MM.1S (cell line): ENCODE measurements around the gene MYMX.

Experiments
- DNase-seq: peaks from one replicate; pipeline ENCODE4 v3.0.0-alpha.2; 2015
- H2AFZ ChIP-seq: fragments of 300-600 bp; sonication (generic); 2 replicates; pipeline ENCODE4 v1.6.0; 2016; ENCODE audit warnings: antibody characterized with exemption, low read length
- H3F3A ChIP-seq: fragments of 300-600 bp; sonication (generic); 2 replicates; pipeline ENCODE4 v1.6.1; 2016; ENCODE audit warnings: mild to moderate bottlenecking, antibody characterized with exemption, low read length, moderate library complexity, mixed read lengths; ENCODE audit not compliant: insufficient read depth
- H3K27ac ChIP-seq: fragments of 300-600 bp; sonication (generic); 2 replicates; pipeline ENCODE4 v1.5.1; 2016; ENCODE audit warnings: mild to moderate bottlenecking, low read length
- H3K27me3 ChIP-seq: fragments of 300-600 bp; sonication (generic); replicated peaks from 2 replicates; pipeline ENCODE4 v1.6.0; 2016; ENCODE audit warnings: low read length; ENCODE audit not compliant: insufficient read depth
- H3K36me3 ChIP-seq: fragments of 300-600 bp; sonication (generic); replicated peaks from 2 replicates; pipeline ENCODE4 v1.6.1; 2016; ENCODE audit warnings: mild to moderate bottlenecking, low read length, mixed read lengths; ENCODE audit not compliant: insufficient read depth
- H3K4me1 ChIP-seq: fragments of 300-600 bp; sonication (generic); 2 replicates; pipeline ENCODE4 v1.6.1; 2016; ENCODE audit warnings: low read length, mixed read lengths
- H3K4me2 ChIP-seq: fragments of 300-600 bp; sonication (generic); 2 replicates; pipeline ENCODE4 v1.6.0; 2016; ENCODE audit warnings: low read depth, low read length
- H3K4me3 ChIP-seq: fragments of 300-600 bp; sonication (generic); 2 replicates; pipeline ENCODE4 v1.5.1; 2016; ENCODE audit warnings: low read length, mixed read lengths
- H3K79me2 ChIP-seq: fragments of 300-600 bp; sonication (generic); 2 replicates; pipeline ENCODE4 v1.6.1; 2016; ENCODE audit warnings: mixed run types, low read length, mixed read lengths
- H3K9ac ChIP-seq: fragments of 300-600 bp; sonication (generic); 2 replicates; pipeline ENCODE4 v1.6.1; 2016; ENCODE audit warnings: low read length, mixed read lengths
- H3K9me2 ChIP-seq: fragments of 300-600 bp; sonication (generic); replicated peaks from 2 replicates; pipeline ENCODE4 v1.6.1; 2016; ENCODE audit warnings: mild to moderate bottlenecking, low read length, mixed read lengths; ENCODE audit not compliant: insufficient read depth
- H3K9me3 ChIP-seq: fragments of 300-600 bp; sonication (generic); replicated peaks from 2 replicates; pipeline ENCODE4 v1.6.1; 2016; ENCODE audit warnings: mild to moderate bottlenecking, low read length, mixed read lengths; ENCODE audit not compliant: insufficient read depth
- H4K20me1 ChIP-seq: fragments of 300-600 bp; sonication (generic); 2 replicates; pipeline ENCODE4 v1.6.1; 2016; ENCODE audit warnings: mild to moderate bottlenecking, low read length, moderate library complexity, mixed read lengths; ENCODE audit not compliant: insufficient read depth
- EZH2 ChIP-seq: fragments of 300-600 bp; sonication (generic); optimal IDR thresholded peaks from 2 replicates; pipeline ENCODE3; 2017; ENCODE audit warnings: low read depth, mild to moderate bottlenecking, antibody characterized with exemption, low read length, mixed read lengths
- EZH2phosphoT487 ChIP-seq: fragments of 300-600 bp; sonication (generic); IDR thresholded peaks from 2 replicates; pipeline ENCODE4 v1.6.1; 2018; ENCODE audit warnings: antibody characterized with exemption, low read length
- TF ChIP-seq, protein P1 (sequence below): fragments of 300-600 bp; sonication (generic); IDR thresholded peaks from 2 replicates; pipeline ENCODE4 v1.5.1; 2016; ENCODE audit warnings: antibody characterized with exemption, low read length, mixed read lengths

MYMX gene

GRCh38 chr6:44245391-44245911 lies 28.7 kb downstream of the MYMX start:
- Histone ChIP-seq H3K4me2 (peak overlapping the region; percentile 93), H4K20me1 (peaks cover 31% of the 10 kb centered on the region), H3K27ac (peak overlapping the region; percentile 85; the same call in 1 of the 2 replicates), H3F3A (peaks cover 39% of the 10 kb centered on the region), H3K79me2 (peaks cover 43% of the 10 kb centered on the region), H3K9me3 (no peaks in the 10 kb centered on the region), H3K9me2 (no peaks in the 10 kb centered on the region), H3K4me1 (peaks cover 19% of the 10 kb centered on the region), H3K9ac (peak overlapping the region; percentile 99; the same call in 1 of the 2 replicates), H2AFZ (peak overlapping the region; percentile 91), H3K4me3 (peak overlapping the region; percentile 99), H3K27me3 (no peaks in the 10 kb centered on the region), H3K36me3 (peaks cover 3% of the 10 kb centered on the region; the same call in 1 of the 2 replicates)
- DNase-seq, result no peak
- TF ChIP-seq, protein P1, sequence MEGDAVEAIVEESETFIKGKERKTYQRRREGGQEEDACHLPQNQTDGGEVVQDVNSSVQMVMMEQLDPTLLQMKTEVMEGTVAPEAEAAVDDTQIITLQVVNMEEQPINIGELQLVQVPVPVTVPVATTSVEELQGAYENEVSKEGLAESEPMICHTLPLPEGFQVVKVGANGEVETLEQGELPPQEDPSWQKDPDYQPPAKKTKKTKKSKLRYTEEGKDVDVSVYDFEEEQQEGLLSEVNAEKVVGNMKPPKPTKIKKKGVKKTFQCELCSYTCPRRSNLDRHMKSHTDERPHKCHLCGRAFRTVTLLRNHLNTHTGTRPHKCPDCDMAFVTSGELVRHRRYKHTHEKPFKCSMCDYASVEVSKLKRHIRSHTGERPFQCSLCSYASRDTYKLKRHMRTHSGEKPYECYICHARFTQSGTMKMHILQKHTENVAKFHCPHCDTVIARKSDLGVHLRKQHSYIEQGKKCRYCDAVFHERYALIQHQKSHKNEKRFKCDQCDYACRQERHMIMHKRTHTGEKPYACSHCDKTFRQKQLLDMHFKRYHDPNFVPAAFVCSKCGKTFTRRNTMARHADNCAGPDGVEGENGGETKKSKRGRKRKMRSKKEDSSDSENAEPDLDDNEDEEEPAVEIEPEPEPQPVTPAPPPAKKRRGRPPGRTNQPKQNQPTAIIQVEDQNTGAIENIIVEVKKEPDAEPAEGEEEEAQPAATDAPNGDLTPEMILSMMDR, result no peak
- no peak for TF ChIP-seq EZH2phosphoT487
- TF ChIP-seq EZH2, result no peak

- Histone ChIP-seq H3K36me3 (peaks cover 9% of the 10 kb centered on the region), H3K9me3 (no peaks in the 10 kb centered on the region), H3K27me3 (no peaks in the 10 kb centered on the region), H2AFZ (peak overlapping the region; percentile 91), H3K4me3 (peak overlapping the region; percentile 99), H3K9ac (peak overlapping the region; percentile 99), H3K79me2 (peaks cover 49% of the 10 kb centered on the region), H3K4me1 (peaks cover 24% of the 10 kb centered on the region), H3K27ac (peak overlapping the region; percentile 85), H3K4me2 (peak overlapping the region; percentile 93), H4K20me1 (peaks cover 37% of the 10 kb centered on the region), H3K9me2 (no peaks in the 10 kb centered on the region), H3F3A (peaks cover 46% of the 10 kb centered on the region)
- peak; percentile 86 for DNase-seq
- TF ChIP-seq, protein P1, result peak; percentile 23
- TF ChIP-seq EZH2phosphoT487 (no peak), EZH2 (no peak)
These were observed 29.4 kb downstream of the MYMX start for GRCh38 chr6:44245912-44246662.

DNA sequence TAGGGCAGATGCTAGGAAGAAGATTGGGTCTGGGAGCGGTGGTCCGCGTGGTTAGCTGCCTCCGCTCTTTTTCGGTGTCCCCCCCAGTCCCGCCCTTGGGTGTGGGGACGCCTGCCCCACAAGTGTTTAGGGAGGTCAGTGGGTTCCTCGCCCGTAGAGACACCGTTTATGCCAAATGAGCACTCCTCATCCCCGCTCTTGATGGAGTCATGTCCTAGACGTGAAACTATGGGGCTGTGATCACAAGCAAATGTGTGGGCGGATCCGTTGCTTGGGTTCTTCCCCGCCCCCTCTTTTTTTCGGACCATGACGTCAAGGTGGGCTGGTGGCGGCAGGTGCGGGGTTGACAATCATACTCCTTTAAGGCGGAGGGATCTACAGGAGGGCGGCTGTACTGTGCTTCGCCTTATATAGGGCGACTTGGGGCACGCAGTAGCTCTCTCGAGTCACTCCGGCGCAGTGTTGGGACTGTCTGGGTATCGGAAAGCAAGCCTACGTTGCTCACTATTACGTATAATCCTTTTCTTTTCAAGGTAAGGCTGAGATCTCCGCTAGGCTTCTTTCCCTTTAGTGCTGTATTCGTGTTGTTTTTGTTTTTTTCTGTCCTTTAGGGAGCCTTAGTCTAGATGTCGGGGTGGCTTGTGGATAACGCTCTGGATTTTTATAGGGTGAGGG lies 30.1 kb downstream of the MYMX start, which contains the start of gene HSP90AB1:
Gene HSP90AB1 (plus strand): TSS at position 439 of the 675 bp plus-strand sequence. CDS start 1,529 bp downstream, outside the sequence.
- Histone ChIP-seq H3K9me2 (no peaks in the 10 kb centered on the region), H3K79me2 (peaks cover 56% of the 10 kb centered on the region), H2AFZ (peak within 1 kb of the TSS; percentile 91), H3K4me3 (peak within 1 kb of the TSS; percentile 99), H3K9ac (peak within 1 kb of the TSS; percentile 99), H3K9me3 (no peaks in the 10 kb centered on the region), H3K4me1 (peaks cover 28% of the 10 kb centered on the region), H3K27me3 (no peaks in the 10 kb centered on the region), H3F3A (peaks cover 53% of the 10 kb centered on the region), H3K27ac (peak within 1 kb of the TSS; percentile 85), H3K36me3 (peaks cover 14% of the 10 kb centered on the region), H3K4me2 (peak within 1 kb of the TSS; percentile 93), H4K20me1 (peaks cover 44% of the 10 kb centered on the region)
- TF ChIP-seq EZH2phosphoT487 (no peak), EZH2 (no peak)
- TF ChIP-seq, protein P1, result no peak
- peak; percentile 98 for DNase-seq
